HG03521 (cell line): ENCODE data around the gene LRRC75A.

Experiments
- ATAC-seq: cut with Tn5 transposase; IDR thresholded peaks from one replicate; pipeline ENCODE4 v1.9.1; 2021; ENCODE audit warnings: mild to moderate bottlenecking, moderate library complexity; ENCODE audit not compliant: unreplicated experiment

Gene LRRC75A

GRCh38 chr17:16494059-16494458 is 2.1 kb upstream of the LRRC75A start:
- ATAC-seq = no peak

GRCh38 chr17:16493531-16494046 is 1.6 kb upstream of the LRRC75A start:
- ATAC-seq = no peak

DNA sequence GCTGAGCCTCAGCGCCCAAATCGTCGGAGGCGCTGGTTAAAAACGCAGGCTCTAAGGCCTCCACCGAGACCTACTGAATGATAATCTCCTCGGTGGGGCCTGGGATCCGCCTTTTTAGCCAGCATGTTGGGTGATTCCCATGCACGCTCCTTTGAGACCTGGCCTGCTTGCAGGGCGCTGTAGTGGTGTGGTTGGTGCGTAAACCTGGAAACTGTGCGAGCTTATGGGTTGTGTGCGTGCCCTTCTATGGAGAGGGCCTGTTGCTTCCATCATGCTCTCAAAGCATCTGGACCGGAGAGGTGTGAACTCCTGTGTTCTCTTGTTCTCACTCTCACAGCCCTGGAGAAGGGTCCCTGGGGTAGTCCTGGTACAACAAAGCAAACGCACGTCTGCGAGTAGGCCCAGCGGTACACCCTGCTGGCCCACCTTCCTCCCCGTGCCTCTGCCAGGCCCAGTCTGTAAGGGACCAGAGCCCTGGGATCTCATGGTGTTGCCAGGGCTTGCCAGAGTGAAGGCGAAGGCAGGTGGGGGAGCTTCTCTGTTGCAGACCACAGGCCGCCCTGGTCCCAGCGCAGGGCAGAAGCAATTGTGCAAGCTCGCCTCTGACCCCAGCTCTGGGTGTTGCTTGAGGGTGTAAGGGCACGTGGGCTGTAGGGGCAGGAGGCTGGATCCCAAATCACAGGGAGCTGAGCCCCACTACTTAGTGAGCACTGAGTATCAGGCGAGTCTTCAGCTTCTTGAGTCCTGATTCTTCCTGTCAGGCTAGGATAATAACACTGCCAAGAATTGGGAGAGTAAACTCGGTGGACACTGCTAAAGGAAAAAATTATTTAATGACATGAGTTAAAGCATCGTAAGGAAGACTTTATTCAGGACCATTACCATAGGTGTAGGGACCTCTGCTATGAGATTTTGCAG is 879 bp upstream of the LRRC75A start:
- no peak for ATAC-seq

DNA sequence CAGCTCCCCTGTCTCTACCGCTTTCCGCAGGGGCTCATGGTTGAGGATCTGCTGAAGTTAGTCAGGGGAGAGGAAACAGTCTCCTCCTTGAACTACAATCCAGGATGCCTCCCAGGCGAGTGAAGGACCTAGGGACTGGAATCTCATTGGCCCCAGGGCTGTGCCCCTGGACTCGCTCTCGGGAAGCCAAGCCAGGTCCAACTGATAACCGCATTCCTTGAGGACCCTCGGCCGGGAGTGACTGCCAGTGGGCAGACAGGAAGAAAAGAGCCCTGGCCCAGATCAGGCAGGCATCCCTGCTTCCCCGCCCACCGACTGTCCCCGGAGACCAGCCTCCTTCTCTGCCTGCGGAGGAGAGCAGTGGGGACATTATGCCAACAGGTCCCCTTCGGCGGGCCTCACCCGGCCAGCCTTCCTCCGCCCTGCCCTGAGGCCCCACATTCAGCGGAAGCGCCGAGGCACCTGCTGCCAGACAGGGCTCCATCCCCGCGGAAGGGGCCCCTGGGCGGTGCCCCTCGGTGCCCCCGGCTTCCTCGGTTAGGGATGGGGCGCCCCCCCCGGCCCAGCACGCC is 776 bp downstream of the LRRC75A start:
- no peak for ATAC-seq

- no peak for ATAC-seq
Measured at GRCh38 chr17:16489431-16489830, 2.6 kb downstream of the LRRC75A start.

DNA sequence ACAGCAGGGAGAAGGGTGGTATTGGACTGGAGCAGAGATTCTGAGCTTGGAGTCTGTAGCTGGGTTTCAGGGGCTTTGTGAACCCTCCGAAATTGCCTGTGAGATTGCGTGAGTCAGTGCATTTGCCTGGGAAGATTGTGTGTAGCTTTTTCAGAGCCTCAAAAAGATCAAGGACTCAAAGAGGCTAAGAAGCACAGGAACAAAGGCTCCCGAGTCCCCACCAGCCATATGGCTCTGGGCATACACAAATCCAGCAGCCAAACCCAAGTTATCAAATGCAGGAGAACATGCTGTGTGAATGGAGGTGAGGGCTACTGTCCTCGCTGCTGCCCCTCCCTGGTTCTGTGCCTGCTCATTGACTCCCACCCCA is 3.0 kb downstream of the LRRC75A start:
- ATAC-seq = no peak

GRCh38 chr17:16488186-16488967 is 3.6 kb downstream of the LRRC75A start:
- no peak for ATAC-seq

DNA sequence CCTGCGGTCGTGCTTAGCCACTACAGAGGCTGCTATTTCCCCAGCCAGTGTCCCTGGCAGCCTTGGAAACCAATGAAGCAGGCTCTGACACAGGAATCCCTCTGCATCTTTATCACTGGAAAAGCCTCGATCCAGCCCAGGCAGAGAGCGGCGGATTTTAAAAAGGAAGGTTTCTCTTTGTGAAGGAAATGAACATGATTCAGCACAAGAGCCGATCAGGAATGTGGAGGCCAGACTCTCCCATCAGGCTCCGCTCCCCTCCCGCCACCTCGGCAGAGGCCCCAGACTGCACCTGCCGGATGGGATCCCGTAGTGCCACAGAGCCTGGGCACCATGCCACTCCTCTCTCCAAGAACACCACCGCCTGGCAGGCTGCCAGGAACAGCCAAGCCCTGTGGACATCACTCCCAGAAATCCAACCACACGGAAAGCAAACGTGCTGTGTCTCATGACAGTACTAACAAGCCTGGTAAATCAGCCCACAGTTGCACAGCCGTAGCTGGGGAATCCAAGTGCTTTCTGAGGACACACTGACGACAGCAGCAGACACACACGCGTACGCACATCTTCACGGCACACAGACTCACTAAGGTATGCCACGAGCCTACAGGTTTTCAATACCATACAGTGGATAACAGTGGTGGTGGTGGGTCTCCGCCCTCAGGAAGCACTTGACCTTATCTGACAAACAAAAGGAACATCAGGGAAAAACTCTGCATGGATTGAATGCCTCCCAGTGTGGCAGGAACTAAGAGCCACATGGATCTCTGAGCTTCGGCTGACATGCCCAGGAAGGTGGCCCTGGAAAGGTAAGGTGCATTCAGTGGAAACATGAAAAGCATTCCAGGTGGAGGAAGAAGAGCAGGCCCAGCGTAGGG is 5.4 kb downstream of the LRRC75A start:
- no peak for ATAC-seq

GRCh38 chr17:16484445-16485175 is 7.4 kb downstream of the LRRC75A start:
- ATAC-seq = no peak

DNA sequence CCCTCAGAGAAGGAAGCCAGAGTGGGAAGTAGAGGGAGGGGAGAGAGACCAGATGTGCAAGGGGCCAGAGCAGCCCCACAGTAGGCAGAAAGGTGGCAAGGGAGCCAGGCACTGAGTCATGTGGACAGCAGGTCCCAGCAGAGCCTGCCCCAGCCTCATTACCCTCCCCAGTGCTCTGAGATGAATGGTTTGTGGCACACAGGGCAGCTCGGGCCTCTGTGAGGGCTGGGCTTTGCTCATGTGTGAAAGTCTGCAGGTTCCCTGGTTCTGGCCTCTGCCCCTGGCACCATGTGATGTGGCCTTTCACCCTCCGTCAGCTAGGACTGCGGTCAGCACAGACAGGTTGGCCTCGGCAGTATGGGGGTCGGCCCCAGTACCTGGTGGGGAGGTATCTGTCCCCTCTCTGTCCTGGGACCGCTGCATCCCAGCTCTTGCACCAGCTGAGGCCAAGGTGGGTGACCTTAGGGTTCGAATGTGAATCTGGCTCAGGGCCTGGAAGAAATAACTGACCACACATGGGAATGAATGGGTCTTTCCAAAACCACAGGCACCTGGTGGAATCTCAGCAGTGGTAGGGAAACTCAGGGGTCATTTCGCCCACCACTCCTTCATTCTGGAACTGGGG is 8.9 kb downstream of the LRRC75A start:
- no peak for ATAC-seq

- ATAC-seq = no peak
Measured at GRCh38 chr17:16482253-16482652, 9.7 kb downstream of the LRRC75A start.

GRCh38 chr17:16480995-16481394 is 11.0 kb downstream of the LRRC75A start:
- ATAC-seq = no peak

GRCh38 chr17:16479264-16479663 is 12.7 kb downstream of the LRRC75A start:
- ATAC-seq = no peak

DNA sequence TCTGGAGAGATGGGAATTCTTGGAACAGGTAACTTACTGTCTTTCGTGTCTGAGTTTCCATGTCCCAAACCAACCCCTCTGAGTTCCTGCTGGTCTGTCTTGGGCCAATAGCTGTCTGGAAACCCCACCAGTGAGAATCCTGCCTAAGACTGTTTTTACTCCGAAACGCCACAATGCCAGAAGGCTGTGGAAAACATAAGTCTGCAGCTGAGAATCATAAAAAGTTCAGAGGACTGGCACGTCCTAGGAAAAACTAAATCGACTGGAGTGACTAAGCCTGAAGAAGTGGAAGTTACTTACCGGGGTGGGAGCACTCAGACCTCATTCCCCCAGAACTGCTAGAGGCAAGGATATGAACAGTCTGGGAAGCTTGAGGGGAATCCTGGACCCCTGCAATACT is 13.3 kb downstream of the LRRC75A start:
- no peak for ATAC-seq

DNA sequence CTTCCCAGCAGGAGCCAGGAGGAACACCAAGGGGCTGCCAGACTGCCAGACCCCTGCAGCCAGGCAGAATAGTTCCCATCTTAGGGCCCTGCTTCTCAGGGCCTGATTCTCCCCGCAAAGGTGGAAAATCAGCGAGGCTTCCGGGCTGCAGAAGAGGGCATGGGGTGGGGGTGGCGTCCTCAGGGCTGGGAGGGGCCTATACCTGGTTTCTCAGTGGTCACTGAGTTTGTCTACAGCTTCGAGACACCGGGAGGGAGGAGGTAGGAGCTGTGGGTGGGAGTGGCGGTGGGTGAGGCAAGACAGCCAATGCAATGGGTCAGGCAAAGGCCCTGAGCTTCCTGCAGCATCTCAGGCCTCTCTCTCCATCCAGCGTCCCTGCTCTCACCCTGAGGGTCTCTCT is 14.3 kb downstream of the LRRC75A start:
- ATAC-seq = no peak

DNA sequence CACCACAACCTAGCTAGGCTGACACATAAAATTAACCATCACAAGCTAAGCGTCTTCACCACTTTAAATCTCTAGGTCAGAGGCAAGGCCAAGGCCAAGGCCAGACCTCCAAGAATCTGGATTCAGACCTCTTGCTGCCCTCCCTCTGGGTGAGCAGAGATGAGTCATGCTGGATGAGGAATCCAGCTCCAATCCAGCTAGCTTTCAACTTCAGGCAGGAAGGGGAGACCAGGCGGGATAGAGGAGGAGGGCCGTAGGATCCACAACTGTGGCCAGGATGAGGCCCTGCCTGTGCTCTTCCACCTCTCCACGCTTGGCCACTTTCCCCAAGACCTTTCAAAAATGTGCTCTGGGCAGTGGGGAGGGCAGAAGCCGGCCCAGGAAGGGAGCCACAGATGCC is 14.7 kb downstream of the LRRC75A start:
- ATAC-seq = no peak

GRCh38 chr17:16475179-16475704 is 16.8 kb downstream of the LRRC75A start:
- no peak for ATAC-seq

DNA sequence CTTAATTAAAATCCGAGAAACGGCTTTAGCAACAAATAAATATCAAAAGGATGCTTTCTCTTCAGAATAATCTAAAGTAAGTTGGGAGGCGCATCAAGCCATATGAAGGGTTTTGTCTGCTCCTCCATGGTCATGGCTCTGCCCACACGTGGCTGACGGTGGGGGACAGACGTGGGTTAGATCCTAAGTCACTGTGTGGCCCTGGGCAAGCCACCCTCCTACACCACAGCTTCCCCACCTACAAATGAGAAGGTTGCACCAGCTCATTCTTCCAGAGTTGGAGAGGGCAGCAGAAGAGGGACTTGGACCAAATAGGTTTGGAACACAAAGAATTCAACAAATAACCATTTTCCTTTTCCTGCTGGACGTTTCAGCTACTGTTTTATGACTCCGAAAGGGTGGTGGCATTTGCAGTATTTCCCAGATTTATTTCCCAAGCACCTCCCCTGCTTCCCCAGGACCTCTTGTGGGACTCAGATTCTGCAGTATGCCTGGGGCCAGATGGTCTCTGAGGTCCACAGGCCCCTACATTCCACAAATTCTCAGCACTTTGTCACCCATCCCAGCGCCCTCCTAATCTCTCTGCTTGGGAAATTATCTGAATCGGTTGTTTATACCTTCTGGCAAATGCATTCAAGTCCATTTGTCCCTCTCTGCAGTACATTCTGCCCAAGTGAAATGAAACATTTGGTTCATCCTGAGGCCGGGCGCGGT is 17.8 kb downstream of the LRRC75A start:
- no peak for ATAC-seq
